Measurements from ENCODE around the gene CALHM2.

The CALHM2 gene

GRCh38 chr10:103413564-103413963 lies 38.6 kb downstream of the CALHM2 start:
- no peak for DNase-seq

- no peak for DNase-seq
Observed at GRCh38 chr10:103397191-103397825, 54.9 kb downstream of the CALHM2 start.

- DNase-seq, result no peak
Observed at GRCh38 chr10:103396789-103397087, 55.4 kb downstream of the CALHM2 start.

Measured in DMS 273 treated with DMSO at 0.1 percent for 48 hours (cell line).